ENCODE results near the gene NLGN2. TPM values are rescaled to one million over a fixed set of nuclear protein-coding genes. Genes with fewer than 3 reads are reported as not detected.

Gene NLGN2
- total and polyA plus RNA-seq, 2 donors, result 8.5 to 40.9 TPM

GRCh38 chr17:7413346-7413985 lies 5.8 kb downstream of the NLGN2 start:
- no peak for DNase-seq (ENCODE audit: extremely low spot score)
- H3K4me3 ChIP-seq (ENCODE audit: low read depth, low read length), result no peak overlapping the region
- no peak overlapping the region for H3K27ac ChIP-seq (ENCODE audit: low read depth)
- no peaks in the 10 kb centered on the region for H3K4me1 ChIP-seq (ENCODE audit: insufficient read depth)
- 80% methylated on average over 6 of the region's 6 CpGs for WGBS
- H3K36me3 ChIP-seq (ENCODE audit: insufficient read depth), result no peaks in the 10 kb centered on the region

- Histone ChIP-seq H3K4me3 (ENCODE audit: low read depth, low read length) (no peak overlapping the region), H3K27ac (ENCODE audit: low read depth) (no peak overlapping the region), H3K4me1 (ENCODE audit: insufficient read depth) (no peaks in the 10 kb centered on the region), H3K36me3 (ENCODE audit: insufficient read depth) (no peaks in the 10 kb centered on the region)
- no peak for DNase-seq (ENCODE audit: extremely low spot score)
- 86% methylated on average over 14 of the region's 14 CpGs for WGBS
These were observed 7.2 kb downstream of the NLGN2 start for GRCh38 chr17:7414837-7415236.

- WGBS, result 87% methylated on average over 23 of the region's 23 CpGs
- Histone ChIP-seq H3K4me1 (ENCODE audit: insufficient read depth) (no peaks in the 10 kb centered on the region), H3K27ac (ENCODE audit: low read depth) (no peak overlapping the region), H3K4me3 (ENCODE audit: low read depth, low read length) (no peak overlapping the region), H3K36me3 (ENCODE audit: insufficient read depth) (no peaks in the 10 kb centered on the region)
- no peak for DNase-seq (ENCODE audit: extremely low spot score)
These were observed 8.1 kb downstream of the NLGN2 start for GRCh38 chr17:7415784-7416183.

GRCh38 chr17:7416323-7416722 lies 8.7 kb downstream of the NLGN2 start:
- WGBS, result 79% methylated on average over 6 of the region's 6 CpGs
- Histone ChIP-seq H3K27ac (ENCODE audit: low read depth) (no peak overlapping the region), H3K36me3 (ENCODE audit: insufficient read depth) (no peaks in the 10 kb centered on the region), H3K4me1 (ENCODE audit: insufficient read depth) (no peaks in the 10 kb centered on the region), H3K4me3 (ENCODE audit: low read depth, low read length) (no peak overlapping the region)
- DNase-seq (ENCODE audit: extremely low spot score), result no peak

- no peaks in the 10 kb centered on the region for H3K4me1 ChIP-seq (ENCODE audit: insufficient read depth)
- H3K27ac ChIP-seq (ENCODE audit: low read depth), result no peak overlapping the region
- 94% methylated on average over 54 of the region's 54 CpGs for WGBS
- no peak for DNase-seq (ENCODE audit: extremely low spot score)
- no peak overlapping the region for H3K4me3 ChIP-seq (ENCODE audit: low read depth, low read length)
- no peaks in the 10 kb centered on the region for H3K36me3 ChIP-seq (ENCODE audit: insufficient read depth)
These were observed 9.5 kb downstream of the NLGN2 start for GRCh38 chr17:7417056-7417655.

GRCh38 chr17:7418472-7419152 lies 11.0 kb downstream of the NLGN2 start:
- no peak overlapping the region for H3K27ac ChIP-seq (ENCODE audit: low read depth)
- DNase-seq (ENCODE audit: extremely low spot score), result no peak
- WGBS, result 68% methylated on average over 18 of the region's 18 CpGs

GRCh38 chr17:7419819-7420610 lies 12.4 kb downstream of the NLGN2 start, which contains the start of gene SPEM1:
TSS of gene SPEM1 (plus strand) at chr17:7420324. CDS start at chr17:7420385, 61 bp downstream.
- no peak for DNase-seq (ENCODE audit: extremely low spot score)
- Histone ChIP-seq H3K4me1 (ENCODE audit: insufficient read depth) (no peaks in the 10 kb centered on the region), H3K4me3 (ENCODE audit: low read depth, low read length) (no peak within 1 kb of the TSS), H3K36me3 (ENCODE audit: insufficient read depth) (no peaks in the 10 kb centered on the region), H3K27ac (ENCODE audit: low read depth) (no peak within 1 kb of the TSS)
- 71% methylated on average over 17 of the region's 17 CpGs for WGBS

More at GRCh38 chr17:7418472-7419152, 11.0 kb downstream of the NLGN2 start:
- Histone ChIP-seq H3K4me3 (ENCODE audit: low read depth, low read length) (no peak overlapping the region), H3K4me1 (ENCODE audit: insufficient read depth) (no peaks in the 10 kb centered on the region), H3K36me3 (ENCODE audit: insufficient read depth) (no peaks in the 10 kb centered on the region)

- H3K27ac ChIP-seq (ENCODE audit: low read depth), result no peak overlapping the region
- DNase-seq (ENCODE audit: extremely low spot score), result no peak
- H3K4me3 ChIP-seq (ENCODE audit: low read depth, low read length), result no peak overlapping the region
- WGBS, result 92% methylated on average over 16 of the region's 16 CpGs
- H3K36me3 ChIP-seq (ENCODE audit: insufficient read depth), result no peaks in the 10 kb centered on the region
- H3K4me1 ChIP-seq (ENCODE audit: insufficient read depth), result no peaks in the 10 kb centered on the region
These were observed 13.5 kb downstream of the NLGN2 start for GRCh38 chr17:7421186-7421585.

- Histone ChIP-seq H3K36me3 (ENCODE audit: insufficient read depth) (no peaks in the 10 kb centered on the region), H3K4me3 (ENCODE audit: low read depth, low read length) (no peak overlapping the region), H3K27ac (ENCODE audit: low read depth) (no peak overlapping the region), H3K4me1 (ENCODE audit: insufficient read depth) (no peaks in the 10 kb centered on the region)
- WGBS, result 38% methylated on average over 4 of the region's 4 CpGs
- DNase-seq (ENCODE audit: extremely low spot score), result no peak
These were observed 16.0 kb downstream of the NLGN2 start for GRCh38 chr17:7423679-7424078.

GRCh38 chr17:7425316-7425715 lies 17.7 kb downstream of the NLGN2 start, which contains the start of gene SPEM2:
TSS of gene SPEM2 (plus strand) at chr17:7425616. CDS start at chr17:7425689, 73 bp downstream.
- Histone ChIP-seq H3K4me1 (ENCODE audit: insufficient read depth) (no peaks in the 10 kb centered on the region), H3K4me3 (ENCODE audit: low read depth, low read length) (no peak within 1 kb of the TSS), H3K27ac (ENCODE audit: low read depth) (no peak within 1 kb of the TSS), H3K36me3 (ENCODE audit: insufficient read depth) (no peaks in the 10 kb centered on the region)
- DNase-seq (ENCODE audit: extremely low spot score), result no peak
- 87% methylated on average over 7 of the region's 7 CpGs for WGBS

GRCh38 chr17:7425756-7426155 lies 18.1 kb downstream of the NLGN2 start:
- H3K27ac ChIP-seq (ENCODE audit: low read depth), result no peak overlapping the region
- no peaks in the 10 kb centered on the region for H3K36me3 ChIP-seq (ENCODE audit: insufficient read depth)
- DNase-seq (ENCODE audit: extremely low spot score), result no peak
- H3K4me1 ChIP-seq (ENCODE audit: insufficient read depth), result no peaks in the 10 kb centered on the region
- H3K4me3 ChIP-seq (ENCODE audit: low read depth, low read length), result no peak overlapping the region
- WGBS, result 82% methylated on average over 8 of the region's 8 CpGs

GRCh38 chr17:7426203-7426863 lies 18.7 kb downstream of the NLGN2 start:
- Histone ChIP-seq H3K36me3 (ENCODE audit: insufficient read depth) (no peaks in the 10 kb centered on the region), H3K4me1 (ENCODE audit: insufficient read depth) (no peaks in the 10 kb centered on the region), H3K27ac (ENCODE audit: low read depth) (no peak overlapping the region), H3K4me3 (ENCODE audit: low read depth, low read length) (no peak overlapping the region)
- DNase-seq (ENCODE audit: extremely low spot score), result no peak
- 94% methylated on average over 33 of the region's 33 CpGs for WGBS

- DNase-seq (ENCODE audit: extremely low spot score), result no peak
- WGBS, result 90% methylated on average over 29 of the region's 29 CpGs
- Histone ChIP-seq H3K27ac (ENCODE audit: low read depth) (no peak overlapping the region), H3K4me3 (ENCODE audit: low read depth, low read length) (no peak overlapping the region), H3K36me3 (ENCODE audit: insufficient read depth) (no peaks in the 10 kb centered on the region), H3K4me1 (ENCODE audit: insufficient read depth) (no peaks in the 10 kb centered on the region)
These were observed 19.3 kb downstream of the NLGN2 start for GRCh38 chr17:7426896-7427489.
